OCI-LY7 (cell line): ENCODE measurements around the gene GYPE. TPM values are rescaled to one million over a fixed set of nuclear protein-coding genes. Genes with fewer than 3 reads are reported as not detected.
"Not testable (repeated sequence)": the region's sequence is repeated elsewhere in the genome, so short reads cannot be mapped to it uniquely, and the experiment has no call there.

Source experiments
- BruUV-seq: library from RNA; stranded (reverse); fragments of 400-500 nt; replicated peaks from 2 replicates; lab custom pipeline; 2021; lab: Mats Ljungman, UMichigan
- CTCF ChIA-PET: fragments of 300-600 bp; sonication (Branson Sonifier 250); formaldehyde crosslinking; loops from one replicate; lab custom pipeline; 2022; ENCODE audit warnings: antibody characterized with exemption; ENCODE audit not compliant: unreplicated experiment; lab: Charles Lee
- POLR2A ChIA-PET: fragments of 300-600 bp; sonication (Branson Sonifier 250); formaldehyde crosslinking; loops from one replicate; lab custom pipeline; 2022; ENCODE audit warnings: antibody characterized with exemption; lab: Charles Lee
- DNase-seq: peaks from one replicate; pipeline ENCODE4 v3.0.0-alpha.2; 2015; ENCODE audit warnings: low spot score
- H2AFZ ChIP-seq: fragments of 200-600 bp; sonication (generic), shearing (Covaris generic); 2 replicates; pipeline ENCODE4 v1.6.1; 2014; ENCODE audit warnings: mild to moderate bottlenecking, antibody characterized with exemption, low read length, moderate library complexity
- H3K27ac ChIP-seq: fragments of 200-600 bp; sonication (generic); 2 replicates; pipeline ENCODE4 v1.5.1; 2014; ENCODE audit warnings: mixed run types, low read depth, mild to moderate bottlenecking, moderate library complexity, low read length, inconsistent platforms; ENCODE audit not compliant: poor library complexity, severe bottlenecking
- H3K36me3 ChIP-seq: fragments of 200-600 bp; sonication (generic); 2 replicates; pipeline ENCODE4 v1.6.1; 2014; ENCODE audit warnings: mild to moderate bottlenecking, antibody characterized with exemption, low read length, moderate library complexity, mixed read lengths; ENCODE audit not compliant: insufficient read depth
- H3K4me1 ChIP-seq: fragments of 200-600 bp; sonication (generic); 2 replicates; pipeline ENCODE4 v1.5.1; 2014; ENCODE audit warnings: mild to moderate bottlenecking, low read length; ENCODE audit not compliant: insufficient read depth, poor library complexity, severe bottlenecking
- H3K4me2 ChIP-seq: fragments of 200-600 bp; sonication (generic); 2 replicates; pipeline ENCODE4 v1.6.1; 2014; ENCODE audit warnings: mild to moderate bottlenecking, low read length
- H3K4me3 ChIP-seq: fragments of 200-600 bp; sonication (generic); 2 replicates; pipeline ENCODE4 v1.5.1; 2014; ENCODE audit warnings: mild to moderate bottlenecking, low read depth, low read length; ENCODE audit not compliant: poor library complexity, severe bottlenecking
- H3K79me2 ChIP-seq: fragments of 200-600 bp; sonication (generic); 2 replicates; pipeline ENCODE4 v1.6.1; 2016; ENCODE audit warnings: low read depth, mild to moderate bottlenecking, low read length, moderate library complexity, mixed read lengths; ENCODE audit not compliant: insufficient read depth
- H3K9me2 ChIP-seq: fragments of 200-600 bp; sonication (generic); 2 replicates; pipeline ENCODE4 v1.6.1; 2016; ENCODE audit warnings: mild to moderate bottlenecking, low read length, mixed read lengths; ENCODE audit not compliant: insufficient read depth
- H3K9me3 ChIP-seq: fragments of 200-600 bp; sonication (generic); 2 replicates; pipeline ENCODE4 v1.6.1; 2014; ENCODE audit warnings: mild to moderate bottlenecking, mixed run types, low read length, mixed read lengths
- H4K20me1 ChIP-seq: fragments of 200-600 bp; sonication (generic); 2 replicates; pipeline ENCODE4 v1.6.1; 2014; ENCODE audit warnings: mild to moderate bottlenecking, antibody characterized with exemption, low read length, moderate library complexity, mixed read lengths; ENCODE audit not compliant: insufficient read depth
- CTCF ChIP-seq: fragments of 200-600 bp; sonication (generic); conservative IDR thresholded peaks from 2 replicates; pipeline ENCODE4 v1.5.1; 2014; ENCODE audit warnings: mild to moderate bottlenecking, antibody characterized with exemption, low read length, moderate library complexity, mixed read lengths
- EZH2phosphoT487 ChIP-seq: fragments of 200-600 bp; sonication (generic); IDR thresholded peaks from 2 replicates; pipeline ENCODE4 v1.6.1; 2018; ENCODE audit warnings: low read depth, borderline replicate concordance, mild to moderate bottlenecking, mixed run types, antibody characterized with exemption, low read length, moderate library complexity, mixed read lengths
- intact Hi-C: fragments of 100-400 bp; cut with micrococcal nuclease; formaldehyde crosslinking; loops from one replicate; pipeline ENCODE4 v1.10.0; 2022; ENCODE audit not compliant: unreplicated experiment
- total RNA-seq, 2 experiments: library from RNA; depleted of rRNA in 1 of 2; stranded (reverse); fragments of >200 nt in 1 of 2; shearing (Covaris generic) in 1 of 2; gene quantifications; 2 replicates each; pipeline ENCODE4 v1.2.3, GENCODE V29; 2014 to 2022

Gene GYPE
- total RNA-seq, 2 experiments from 2014 or later, result not detected

GRCh38 chr4:143884965-143885364, 20.4 kb downstream of the GYPE start:
- H3K27ac ChIP-seq, POLR2A ChIA-PET, CTCF ChIA-PET, H3K9me2 ChIP-seq, H3K36me3 ChIP-seq, H3K4me2 ChIP-seq, H3K79me2 ChIP-seq, H3K9me3 ChIP-seq, BruUV-seq, H3K4me3 ChIP-seq, H2AFZ ChIP-seq, H3K4me1 ChIP-seq, H4K20me1 ChIP-seq, DNase-seq: not testable (repeated sequence)
- intact Hi-C loops, result loop anchor here (5.0 kb wide), 1 partner anchor 122 kb away; no protein-coding TSS in a partner anchor

- intact Hi-C loops, result no loop called here
Observed at GRCh38 chr4:143883529-143883928, 21.8 kb downstream of the GYPE start.

GRCh38 chr4:143882892-143883291, 22.5 kb downstream of the GYPE start:
- Histone ChIP-seq H2AFZ (no peak overlapping the region), H3K4me2 (no peak overlapping the region), H3K36me3 (no peaks in the 10 kb centered on the region), H3K9me2 (no peaks in the 10 kb centered on the region), H3K27ac (no peak overlapping the region), H4K20me1 (no peaks in the 10 kb centered on the region), H3K9me3 (no peaks in the 10 kb centered on the region), H3K79me2 (no peaks in the 10 kb centered on the region), H3K4me3 (no peak overlapping the region), H3K4me1 (no peaks in the 10 kb centered on the region)
- no TSS peak for BruUV-seq
- intact Hi-C loops, result no loop called here
- CTCF ChIA-PET, result no interaction called here
- POLR2A ChIA-PET, result interaction anchor here (0.7 kb wide), 1 partner anchor 150 kb away, joined by 3 read pairs; no protein-coding TSS in a partner anchor
- TF ChIP-seq CTCF (no peak), EZH2phosphoT487 (no peak)
- no peak for DNase-seq

More at GRCh38 chr4:143883529-143883928, 21.8 kb downstream of the GYPE start:
- no peaks in the 10 kb centered on the region for H3K9me2 ChIP-seq
- no TSS peak for BruUV-seq
- H3K4me2 ChIP-seq, result no peak overlapping the region
- CTCF ChIA-PET, result no interaction called here
- H3K27ac ChIP-seq, result no peak overlapping the region
- H3K4me1 ChIP-seq, result no peaks in the 10 kb centered on the region
- no peak overlapping the region for H2AFZ ChIP-seq
- TF ChIP-seq CTCF (no peak), EZH2phosphoT487 (no peak)
- H3K9me3 ChIP-seq, result no peaks in the 10 kb centered on the region
- no peak overlapping the region for H3K4me3 ChIP-seq
- H3K79me2 ChIP-seq, result no peaks in the 10 kb centered on the region
- no peak for DNase-seq
- H3K36me3 ChIP-seq, result no peaks in the 10 kb centered on the region
- POLR2A ChIA-PET, result no interaction called here
- no peaks in the 10 kb centered on the region for H4K20me1 ChIP-seq

GRCh38 chr4:143879561-143879960, 25.8 kb downstream of the GYPE start:
- H3K4me2 ChIP-seq, H3K36me3 ChIP-seq, H3K4me3 ChIP-seq, H3K9me2 ChIP-seq, BruUV-seq, H3K9me3 ChIP-seq, DNase-seq, H3K4me1 ChIP-seq, POLR2A ChIA-PET, H3K27ac ChIP-seq, H3K79me2 ChIP-seq, H4K20me1 ChIP-seq, CTCF ChIA-PET, H2AFZ ChIP-seq, intact Hi-C loops: not testable (repeated sequence)

GRCh38 chr4:143875357-143875756, 30.0 kb downstream of the GYPE start:
- H3K79me2 ChIP-seq, H3K9me3 ChIP-seq, H3K36me3 ChIP-seq, intact Hi-C loops, H2AFZ ChIP-seq, H3K4me2 ChIP-seq, CTCF ChIA-PET, POLR2A ChIA-PET, BruUV-seq, H3K9me2 ChIP-seq, H4K20me1 ChIP-seq, H3K4me3 ChIP-seq, H3K27ac ChIP-seq, DNase-seq, H3K4me1 ChIP-seq: not testable (repeated sequence)
